GM18507 (cell line): ENCODE data around the gene TAF5L.
"Not testable (repeated sequence)": the region's sequence is repeated elsewhere in the genome, so short reads cannot be mapped to it uniquely, and the experiment has no call there.

Source experiments
- DNase-seq: peaks from one replicate; pipeline ENCODE4 v3.0.0; 2011; ENCODE audit warnings: low read depth; ENCODE audit not compliant: insufficient read length; ENCODE audit errors: extremely low spot score
- FAIRE-seq: peaks from 2 replicates; lab custom pipeline; 2011; peaks lifted over from hg19 to GRCh38; lab: Jason Lieb, UNC

TAF5L gene

GRCh38 chr1:229579059-229579673, 46.8 kb downstream of the TAF5L start:
- DNase-seq (no peak), FAIRE-seq (peak; percentile 67)

- FAIRE-seq, result no peak
Observed at GRCh38 chr1:229578168-229579058, 47.5 kb downstream of the TAF5L start.

GRCh38 chr1:229574679-229575442, 51.1 kb downstream of the TAF5L start:
- FAIRE-seq (no peak), DNase-seq (no peak)

More at GRCh38 chr1:229578168-229579058, 47.5 kb downstream of the TAF5L start:
- no peak for DNase-seq

- DNase-seq (no peak), FAIRE-seq (no peak)
Observed at GRCh38 chr1:229572286-229572685, 53.6 kb downstream of the TAF5L start.

- FAIRE-seq (peak; percentile 46), DNase-seq (no peak)
Observed at GRCh38 chr1:229570891-229571516, 54.9 kb downstream of the TAF5L start.

- no peak for FAIRE-seq
- no peak for DNase-seq
Observed at GRCh38 chr1:229570305-229570704, 55.6 kb downstream of the TAF5L start.

GRCh38 chr1:229567109-229567868, 58.6 kb downstream of the TAF5L start:
- FAIRE-seq (no peak), DNase-seq (no peak)

GRCh38 chr1:229563701-229564100, 62.2 kb downstream of the TAF5L start:
- no peak for DNase-seq
- FAIRE-seq, result no peak

GRCh38 chr1:229563241-229563640, 62.7 kb downstream of the TAF5L start:
- FAIRE-seq, result no peak
- DNase-seq, result no peak

GRCh38 chr1:229562686-229563085, 63.2 kb downstream of the TAF5L start:
- no peak for DNase-seq

GRCh38 chr1:229561141-229561540, 64.8 kb downstream of the TAF5L start:
- DNase-seq, result no peak
- FAIRE-seq, result no peak

More at GRCh38 chr1:229562686-229563085, 63.2 kb downstream of the TAF5L start:
- no peak for FAIRE-seq

GRCh38 chr1:229560124-229560523, 65.8 kb downstream of the TAF5L start:
- not testable (repeated sequence) for DNase-seq, FAIRE-seq

- DNase-seq, FAIRE-seq: not testable (repeated sequence)
Observed at GRCh38 chr1:229559336-229559801, 66.6 kb downstream of the TAF5L start.

GRCh38 chr1:229558460-229559335, 67.2 kb downstream of the TAF5L start, which contains the start of gene ABCB10:
Gene ABCB10 (minus strand): TSS chr1:229558707. CDS start chr1:229558652, 55 bp downstream.
- FAIRE-seq, result peak; percentile 96
- DNase-seq, result peak; percentile 96

- DNase-seq (no peak), FAIRE-seq (no peak)
Observed at GRCh38 chr1:229557913-229558414, 68.0 kb downstream of the TAF5L start.

- DNase-seq (no peak), FAIRE-seq (peak; percentile 85)
Observed at GRCh38 chr1:229557200-229557850, 68.6 kb downstream of the TAF5L start.
